H7 (cell line): Measurements from ENCODE around the gene MINDY3. TPM values are rescaled to one million over a fixed set of nuclear protein-coding genes. Genes with fewer than 3 reads are reported as not detected.

Experiments
- DNase-seq: peaks from one replicate; pipeline ENCODE4 v3.0.0; 2012
- H3K27me3 ChIP-seq: 2 replicates; pipeline ENCODE4 v1.6.0; 2011; ENCODE audit warnings: mild to moderate bottlenecking, low read length; ENCODE audit not compliant: control insufficient read depth, insufficient read depth
- H3K36me3 ChIP-seq: replicated peaks from 2 replicates; pipeline ENCODE4 v1.5.1; 2011; ENCODE audit warnings: low read length; ENCODE audit not compliant: control insufficient read depth, insufficient read depth
- H3K4me3 ChIP-seq: 2 replicates; pipeline ENCODE4 v1.5.1; 2011; ENCODE audit warnings: low read depth, mild to moderate bottlenecking, control low read depth, low read length, moderate library complexity; ENCODE audit not compliant: insufficient read depth
- total RNA-seq: library from RNA; depleted of rRNA; stranded (reverse); fragments of >200 nt; shearing (Covaris generic); gene quantifications from 2 replicates; pipeline ENCODE4 v1.2.3, GENCODE V29; 2014

The MINDY3 gene
- total RNA-seq, 1 experiment from 2014 or later = 11.2 TPM

- Histone ChIP-seq H3K4me3 (no peak overlapping the region), H3K36me3 (no peaks in the 10 kb centered on the region), H3K27me3 (no peaks in the 10 kb centered on the region)
- DNase-seq = no peak
Measured at GRCh38 chr10:15843695-15844094, 16.6 kb downstream of the MINDY3 start.

DNA sequence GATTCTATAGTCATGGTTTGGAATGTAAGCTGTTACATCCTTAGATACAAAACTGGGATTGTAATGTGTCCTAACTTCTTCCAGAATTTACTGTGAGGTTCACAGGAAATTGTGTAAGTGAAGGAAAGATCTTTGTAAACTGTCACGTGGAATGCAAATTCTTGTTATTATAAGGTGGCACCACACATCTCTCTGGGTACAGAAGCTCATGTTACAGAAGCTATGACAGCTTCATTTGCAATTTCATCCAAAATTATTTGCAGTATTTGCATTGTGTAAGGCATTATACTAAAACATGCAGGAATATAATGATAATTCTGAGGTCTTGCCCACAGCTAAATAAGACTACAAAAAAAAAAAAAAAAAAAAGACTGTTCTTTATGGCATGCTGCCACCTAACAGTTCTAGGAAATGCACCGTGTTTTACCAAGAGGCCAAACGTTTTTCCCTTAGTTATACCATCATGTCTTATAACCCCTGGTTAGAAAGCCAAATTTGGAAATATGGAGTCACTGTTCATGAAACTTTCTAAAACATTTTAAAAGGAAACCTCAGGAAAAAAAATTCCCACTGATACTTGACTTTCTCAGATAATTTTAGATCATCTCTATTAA, 17.6 kb downstream of the MINDY3 start:
- Histone ChIP-seq H3K4me3 (no peak overlapping the region), H3K36me3 (no peaks in the 10 kb centered on the region), H3K27me3 (no peaks in the 10 kb centered on the region)
- no peak for DNase-seq

GRCh38 chr10:15841696-15842095, 18.6 kb downstream of the MINDY3 start:
- DNase-seq = no peak
- Histone ChIP-seq H3K36me3 (no peaks in the 10 kb centered on the region), H3K4me3 (no peak overlapping the region), H3K27me3 (no peaks in the 10 kb centered on the region)

- no peak for DNase-seq
- no peaks in the 10 kb centered on the region for H3K27me3 ChIP-seq
- no peaks in the 10 kb centered on the region for H3K36me3 ChIP-seq
- H3K4me3 ChIP-seq = no peak overlapping the region
Measured at GRCh38 chr10:15836807-15837206, 23.5 kb downstream of the MINDY3 start.

GRCh38 chr10:15829495-15829894, 30.8 kb downstream of the MINDY3 start:
- Histone ChIP-seq H3K4me3 (no peak overlapping the region), H3K27me3 (no peaks in the 10 kb centered on the region), H3K36me3 (no peaks in the 10 kb centered on the region)
- no peak for DNase-seq

GRCh38 chr10:15824498-15824897, 35.8 kb downstream of the MINDY3 start:
- Histone ChIP-seq H3K36me3 (no peaks in the 10 kb centered on the region), H3K4me3 (no peak overlapping the region), H3K27me3 (no peaks in the 10 kb centered on the region)
- DNase-seq = no peak

GRCh38 chr10:15822131-15822530, 38.2 kb downstream of the MINDY3 start:
- no peak for DNase-seq

GRCh38 chr10:15821046-15821683, 39.1 kb downstream of the MINDY3 start:
- Histone ChIP-seq H3K36me3 (no peaks in the 10 kb centered on the region), H3K4me3 (no peak overlapping the region), H3K27me3 (no peaks in the 10 kb centered on the region)
- no peak for DNase-seq

More at GRCh38 chr10:15822131-15822530, 38.2 kb downstream of the MINDY3 start:
- Histone ChIP-seq H3K36me3 (no peaks in the 10 kb centered on the region), H3K4me3 (no peak overlapping the region), H3K27me3 (no peaks in the 10 kb centered on the region)

GRCh38 chr10:15817409-15818046, 42.8 kb downstream of the MINDY3 start:
- Histone ChIP-seq H3K36me3 (no peaks in the 10 kb centered on the region), H3K4me3 (no peak overlapping the region), H3K27me3 (no peaks in the 10 kb centered on the region)
- DNase-seq = no peak

DNA sequence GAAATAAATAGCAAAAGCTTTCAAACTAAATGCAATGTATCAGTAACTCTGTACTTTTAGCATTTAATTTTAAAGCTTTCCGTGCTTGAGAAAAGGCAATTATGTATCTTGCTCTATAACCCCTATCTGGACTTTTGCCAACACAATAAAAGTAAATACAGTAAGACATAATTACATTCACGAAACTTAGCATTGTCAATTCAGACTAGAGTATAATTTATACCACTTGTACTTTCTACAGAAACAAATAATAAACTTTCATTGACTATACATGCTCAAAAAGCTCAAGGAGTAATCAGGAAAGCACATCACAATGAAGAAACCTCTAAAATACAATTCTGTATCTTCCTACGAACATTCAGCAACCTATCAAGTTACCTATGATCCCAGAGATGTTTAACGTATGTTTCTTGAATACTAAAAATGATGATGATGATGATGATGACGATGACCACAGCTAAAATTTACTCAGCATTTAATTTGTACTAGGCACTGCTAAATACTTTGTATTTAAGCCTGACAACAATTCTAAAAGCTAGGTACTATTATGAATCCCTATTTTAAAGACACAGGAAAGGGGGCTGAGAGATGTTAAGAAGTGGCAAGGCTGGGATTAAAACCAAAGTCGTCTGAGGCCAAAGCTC, 44.9 kb downstream of the MINDY3 start:
- no peak overlapping the region for H3K4me3 ChIP-seq
- no peak for DNase-seq
- no peaks in the 10 kb centered on the region for H3K27me3 ChIP-seq
- no peaks in the 10 kb centered on the region for H3K36me3 ChIP-seq

GRCh38 chr10:15814565-15814964, 45.7 kb downstream of the MINDY3 start:
- H3K36me3 ChIP-seq = no peaks in the 10 kb centered on the region
- H3K27me3 ChIP-seq = no peaks in the 10 kb centered on the region
- no peak for DNase-seq
- H3K4me3 ChIP-seq = no peak overlapping the region

GRCh38 chr10:15813415-15813814, 46.9 kb downstream of the MINDY3 start:
- Histone ChIP-seq H3K27me3 (no peaks in the 10 kb centered on the region), H3K4me3 (no peak overlapping the region), H3K36me3 (no peaks in the 10 kb centered on the region)
- DNase-seq = no peak

DNA sequence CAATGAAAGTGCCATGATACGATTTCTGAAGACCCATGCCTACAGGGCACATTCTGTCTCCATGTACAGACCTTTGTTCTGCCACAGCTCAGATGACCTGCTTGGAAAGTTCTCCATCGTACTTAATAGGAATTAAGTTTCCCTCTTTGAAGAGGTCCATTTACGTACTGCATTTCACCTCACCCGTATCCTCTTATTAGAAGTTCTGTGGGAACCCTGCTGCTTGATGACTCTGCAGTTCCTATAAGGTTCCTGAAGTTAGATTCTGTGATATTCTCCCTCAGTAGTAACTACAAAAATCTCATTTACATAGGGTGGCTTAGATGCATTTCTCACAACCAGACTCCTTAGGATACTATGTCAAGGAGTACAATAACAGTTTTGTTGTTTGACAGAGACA, 50.9 kb downstream of the MINDY3 start:
- Histone ChIP-seq H3K36me3 (no peaks in the 10 kb centered on the region), H3K27me3 (no peaks in the 10 kb centered on the region), H3K4me3 (no peak overlapping the region)
- DNase-seq = no peak

DNA sequence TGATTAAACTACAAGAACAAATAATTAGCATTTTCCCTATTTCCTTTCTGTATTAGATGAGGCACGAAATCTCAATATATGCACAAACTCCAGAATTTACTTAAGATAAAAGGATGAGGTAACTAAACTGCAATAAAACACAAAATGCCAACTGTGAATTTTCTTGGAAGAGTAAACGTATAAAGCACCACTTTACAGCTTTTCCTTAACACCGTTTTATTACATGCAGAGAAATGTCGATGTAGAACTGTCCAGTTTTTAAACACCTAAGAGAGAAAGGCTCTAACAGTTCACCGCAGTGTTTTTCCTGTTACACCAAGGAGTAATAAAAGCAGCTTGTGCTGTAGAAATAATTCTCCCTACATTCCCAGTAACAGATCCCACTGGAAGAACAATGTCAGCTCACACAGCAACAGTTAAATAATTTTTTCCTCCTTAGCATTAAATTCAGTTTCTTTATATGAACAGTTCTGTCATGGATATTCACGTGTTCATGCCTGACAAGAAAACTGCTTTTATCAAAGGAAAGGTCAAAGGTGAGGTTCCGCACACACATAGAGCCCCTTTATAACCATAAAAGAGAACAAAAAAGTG, 52.0 kb downstream of the MINDY3 start:
- Histone ChIP-seq H3K27me3 (no peaks in the 10 kb centered on the region), H3K36me3 (no peaks in the 10 kb centered on the region), H3K4me3 (no peak overlapping the region)
- DNase-seq = no peak
